ENCODE results near the gene KCNK10.
"Not testable (repeated sequence)": the region's sequence is repeated elsewhere in the genome, so short reads cannot be mapped to it uniquely, and the experiment has no call there.

The KCNK10 gene

GRCh38 chr14:88269806-88270420 lies 53.2 kb downstream of the KCNK10 start:
- no peak for DNase-seq (ENCODE audit: low read depth)

- no peak for DNase-seq (ENCODE audit: low read depth)
Observed at GRCh38 chr14:88266474-88266873, 56.6 kb downstream of the KCNK10 start.

GRCh38 chr14:88264116-88264515 lies 59.0 kb downstream of the KCNK10 start:
- no peak for DNase-seq (ENCODE audit: low read depth)

- not testable (repeated sequence) for DNase-seq (ENCODE audit: low read depth)
Observed at GRCh38 chr14:88261302-88261701, 61.8 kb downstream of the KCNK10 start.

GRCh38 chr14:88258021-88258420 lies 65.0 kb downstream of the KCNK10 start:
- DNase-seq (ENCODE audit: low read depth): no peak

GRCh38 chr14:88256997-88257950 lies 65.8 kb downstream of the KCNK10 start:
- DNase-seq (ENCODE audit: low read depth): no peak

- DNase-seq (ENCODE audit: low read depth): no peak
Observed at GRCh38 chr14:88255798-88256197, 67.3 kb downstream of the KCNK10 start.

- DNase-seq (ENCODE audit: low read depth): no peak
Observed at GRCh38 chr14:88255196-88255595, 67.9 kb downstream of the KCNK10 start.

- no peak for DNase-seq (ENCODE audit: low read depth)
Observed at GRCh38 chr14:88252498-88252897, 70.6 kb downstream of the KCNK10 start.

- no peak for DNase-seq (ENCODE audit: low read depth)
Observed at GRCh38 chr14:88251650-88252049, 71.4 kb downstream of the KCNK10 start.

GRCh38 chr14:88249266-88249665 lies 73.8 kb downstream of the KCNK10 start:
- no peak for DNase-seq (ENCODE audit: low read depth)

GRCh38 chr14:88248606-88249005 lies 74.5 kb downstream of the KCNK10 start:
- no peak for DNase-seq (ENCODE audit: low read depth)

- DNase-seq (ENCODE audit: low read depth): no peak
Observed at GRCh38 chr14:88247228-88247627, 75.8 kb downstream of the KCNK10 start.

GRCh38 chr14:88245321-88245720 lies 77.7 kb downstream of the KCNK10 start:
- no peak for DNase-seq (ENCODE audit: low read depth)

- DNase-seq (ENCODE audit: low read depth): no peak
Observed at GRCh38 chr14:88243946-88244345, 79.1 kb downstream of the KCNK10 start.

GRCh38 chr14:88242446-88242845 lies 80.6 kb downstream of the KCNK10 start:
- DNase-seq (ENCODE audit: low read depth): no peak

GRCh38 chr14:88241810-88242209 lies 81.3 kb downstream of the KCNK10 start:
- no peak for DNase-seq (ENCODE audit: low read depth)

GRCh38 chr14:88234442-88234841 lies 88.6 kb downstream of the KCNK10 start:
- DNase-seq (ENCODE audit: low read depth): no peak

GRCh38 chr14:88233915-88234314 lies 89.2 kb downstream of the KCNK10 start:
- no peak for DNase-seq (ENCODE audit: low read depth)

GRCh38 chr14:88232771-88233170 lies 90.3 kb downstream of the KCNK10 start:
- no peak for DNase-seq (ENCODE audit: low read depth)

- DNase-seq (ENCODE audit: low read depth): no peak
Observed at GRCh38 chr14:88231603-88232002, 91.5 kb downstream of the KCNK10 start.

- no peak for DNase-seq (ENCODE audit: low read depth)
Observed at GRCh38 chr14:88229428-88229827, 93.6 kb downstream of the KCNK10 start.

GRCh38 chr14:88228522-88229236 lies 94.4 kb downstream of the KCNK10 start:
- DNase-seq (ENCODE audit: low read depth): no peak
